K562 (cell line): ENCODE data around the gene LRMDA.

Experiments used
- HDGF ChIP-seq: fragments of 450-650 bp; IDR thresholded peaks from 2 replicates; pipeline ENCODE4 v1.6.1; 2016
- HMG20A ChIP-seq: fragments of 450-650 bp; formaldehyde crosslinking; conservative IDR thresholded peaks from 2 replicates; pipeline ENCODE4 v1.4.0; 2020; ENCODE audit warnings: mild to moderate bottlenecking, mixed read lengths
- HNRNPUL1 ChIP-seq: fragments of 200-400 bp; formaldehyde crosslinking; IDR thresholded peaks from 2 replicates; pipeline ENCODE4 v1.6.1; 2017; ENCODE audit warnings: low read length
- NFATC3 ChIP-seq: fragments of 450-650 bp; IDR thresholded peaks from 2 replicates; pipeline ENCODE4 v1.6.1; 2017; ENCODE audit warnings: mild to moderate bottlenecking
- POLR2A ChIP-seq: fragments of 450-650 bp; conservative IDR thresholded peaks from 2 replicates; pipeline ENCODE4 v1.6.1; 2016
- SMAD4 ChIP-seq: fragments of 250-450 bp; sonication (Bioruptor Pico); conservative IDR thresholded peaks from 2 replicates; pipeline ENCODE4 v1.8.0; 2021; ENCODE audit warnings: inconsistent platforms, mild to moderate bottlenecking, moderate library complexity
- TF ChIP-seq, protein P1 (sequence below), 2 experiments: fragments of 450-650 bp; IDR thresholded peaks; 2 replicates each; pipeline ENCODE4 v1.6.1; 2016
- TF ChIP-seq, protein P2 (sequence below): conservative IDR thresholded peaks from 2 replicates; pipeline ENCODE4 v1.6.1; 2011; ENCODE audit warnings: low read depth, mild to moderate bottlenecking, low read length; ENCODE audit not compliant: control insufficient read depth
- TF ChIP-seq, protein P3 (sequence below): IDR thresholded peaks from 2 replicates; pipeline ENCODE4 v1.6.1; 2012; ENCODE audit warnings: low read depth, low read length, improper control_type of control experiment, borderline replicate concordance
- TF ChIP-seq, protein P4 (sequence below): sonication (generic); formaldehyde crosslinking; IDR thresholded peaks from 2 replicates; pipeline ENCODE4 v1.8.0; 2022; ENCODE audit warnings: mild to moderate bottlenecking, missing genetic modification reagents
- TF ChIP-seq, protein P5 (sequence below): fragments of 250-450 bp; sonication (Bioruptor Pico); IDR thresholded peaks from 2 replicates; pipeline ENCODE4 v1.5.0; 2022; ENCODE audit warnings: mild to moderate bottlenecking

DNA sequence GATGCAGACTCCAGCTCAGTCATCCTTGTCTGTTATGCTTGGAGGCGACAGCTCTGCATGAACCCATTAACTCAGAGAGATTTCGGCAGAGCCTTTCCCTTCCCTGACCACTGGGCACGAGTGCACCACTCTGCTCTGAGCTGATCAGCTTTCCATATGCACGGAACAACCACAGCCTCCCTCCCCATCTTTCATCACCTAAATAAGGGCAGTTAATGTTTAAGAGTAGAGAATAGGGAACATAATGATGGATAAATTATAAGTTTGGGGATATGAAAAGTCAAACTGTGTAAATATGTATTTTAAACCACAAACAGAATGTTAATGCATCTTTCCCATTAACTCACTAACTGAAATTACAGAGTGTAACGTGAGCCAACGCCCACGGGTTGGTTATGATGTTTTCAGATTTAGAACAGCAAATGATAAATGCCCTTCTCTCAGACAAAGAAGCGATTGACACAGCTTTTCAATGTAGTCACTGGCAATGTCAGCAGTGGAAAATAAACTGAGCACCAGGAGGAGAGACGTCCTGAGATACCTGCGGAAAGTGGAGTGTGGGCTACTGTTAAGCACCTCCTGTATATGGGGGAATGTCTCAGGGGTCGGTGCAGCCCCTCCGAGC lies 658.2 kb downstream of the LRMDA start:
- TF ChIP-seq NFATC3 (no peak), HDGF (no peak), HNRNPUL1 (no peak), POLR2A (no peak), SMAD4 (CRISPR knock-in tag) (no peak), HMG20A (CRISPR knock-in tag) (no peak)
- TF ChIP-seq, protein P1, sequence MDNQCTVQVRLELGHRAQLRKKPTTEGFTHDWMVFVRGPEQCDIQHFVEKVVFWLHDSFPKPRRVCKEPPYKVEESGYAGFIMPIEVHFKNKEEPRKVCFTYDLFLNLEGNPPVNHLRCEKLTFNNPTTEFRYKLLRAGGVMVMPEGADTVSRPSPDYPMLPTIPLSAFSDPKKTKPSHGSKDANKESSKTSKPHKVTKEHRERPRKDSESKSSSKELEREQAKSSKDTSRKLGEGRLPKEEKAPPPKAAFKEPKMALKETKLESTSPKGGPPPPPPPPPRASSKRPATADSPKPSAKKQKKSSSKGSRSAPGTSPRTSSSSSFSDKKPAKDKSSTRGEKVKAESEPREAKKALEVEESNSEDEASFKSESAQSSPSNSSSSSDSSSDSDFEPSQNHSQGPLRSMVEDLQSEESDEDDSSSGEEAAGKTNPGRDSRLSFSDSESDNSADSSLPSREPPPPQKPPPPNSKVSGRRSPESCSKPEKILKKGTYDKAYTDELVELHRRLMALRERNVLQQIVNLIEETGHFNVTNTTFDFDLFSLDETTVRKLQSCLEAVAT (IDR thresholded peaks at IDR 0.05) = no peak
- TF ChIP-seq, protein P2, sequence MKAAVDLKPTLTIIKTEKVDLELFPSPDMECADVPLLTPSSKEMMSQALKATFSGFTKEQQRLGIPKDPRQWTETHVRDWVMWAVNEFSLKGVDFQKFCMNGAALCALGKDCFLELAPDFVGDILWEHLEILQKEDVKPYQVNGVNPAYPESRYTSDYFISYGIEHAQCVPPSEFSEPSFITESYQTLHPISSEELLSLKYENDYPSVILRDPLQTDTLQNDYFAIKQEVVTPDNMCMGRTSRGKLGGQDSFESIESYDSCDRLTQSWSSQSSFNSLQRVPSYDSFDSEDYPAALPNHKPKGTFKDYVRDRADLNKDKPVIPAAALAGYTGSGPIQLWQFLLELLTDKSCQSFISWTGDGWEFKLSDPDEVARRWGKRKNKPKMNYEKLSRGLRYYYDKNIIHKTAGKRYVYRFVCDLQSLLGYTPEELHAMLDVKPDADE = no peak
- TF ChIP-seq, protein P3, sequence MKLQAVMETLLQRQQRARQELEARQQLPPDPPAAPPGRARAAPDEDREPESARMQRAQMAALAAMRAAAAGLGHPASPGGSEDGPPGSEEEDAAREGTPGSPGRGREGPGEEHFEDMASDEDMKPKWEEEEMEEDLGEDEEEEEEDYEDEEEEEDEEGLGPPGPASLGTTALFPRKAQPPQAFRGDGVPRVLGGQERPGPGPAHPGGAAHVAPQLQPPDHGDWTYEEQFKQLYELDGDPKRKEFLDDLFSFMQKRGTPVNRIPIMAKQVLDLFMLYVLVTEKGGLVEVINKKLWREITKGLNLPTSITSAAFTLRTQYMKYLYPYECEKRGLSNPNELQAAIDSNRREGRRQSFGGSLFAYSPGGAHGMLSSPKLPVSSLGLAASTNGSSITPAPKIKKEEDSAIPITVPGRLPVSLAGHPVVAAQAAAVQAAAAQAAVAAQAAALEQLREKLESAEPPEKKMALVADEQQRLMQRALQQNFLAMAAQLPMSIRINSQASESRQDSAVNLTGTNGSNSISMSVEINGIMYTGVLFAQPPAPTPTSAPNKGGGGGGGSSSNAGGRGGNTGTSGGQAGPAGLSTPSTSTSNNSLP = no peak
- TF ChIP-seq, protein P4, sequence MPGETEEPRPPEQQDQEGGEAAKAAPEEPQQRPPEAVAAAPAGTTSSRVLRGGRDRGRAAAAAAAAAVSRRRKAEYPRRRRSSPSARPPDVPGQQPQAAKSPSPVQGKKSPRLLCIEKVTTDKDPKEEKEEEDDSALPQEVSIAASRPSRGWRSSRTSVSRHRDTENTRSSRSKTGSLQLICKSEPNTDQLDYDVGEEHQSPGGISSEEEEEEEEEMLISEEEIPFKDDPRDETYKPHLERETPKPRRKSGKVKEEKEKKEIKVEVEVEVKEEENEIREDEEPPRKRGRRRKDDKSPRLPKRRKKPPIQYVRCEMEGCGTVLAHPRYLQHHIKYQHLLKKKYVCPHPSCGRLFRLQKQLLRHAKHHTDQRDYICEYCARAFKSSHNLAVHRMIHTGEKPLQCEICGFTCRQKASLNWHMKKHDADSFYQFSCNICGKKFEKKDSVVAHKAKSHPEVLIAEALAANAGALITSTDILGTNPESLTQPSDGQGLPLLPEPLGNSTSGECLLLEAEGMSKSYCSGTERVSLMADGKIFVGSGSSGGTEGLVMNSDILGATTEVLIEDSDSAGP (CRISPR knock-in tag) = no peak
- TF ChIP-seq, protein P5, sequence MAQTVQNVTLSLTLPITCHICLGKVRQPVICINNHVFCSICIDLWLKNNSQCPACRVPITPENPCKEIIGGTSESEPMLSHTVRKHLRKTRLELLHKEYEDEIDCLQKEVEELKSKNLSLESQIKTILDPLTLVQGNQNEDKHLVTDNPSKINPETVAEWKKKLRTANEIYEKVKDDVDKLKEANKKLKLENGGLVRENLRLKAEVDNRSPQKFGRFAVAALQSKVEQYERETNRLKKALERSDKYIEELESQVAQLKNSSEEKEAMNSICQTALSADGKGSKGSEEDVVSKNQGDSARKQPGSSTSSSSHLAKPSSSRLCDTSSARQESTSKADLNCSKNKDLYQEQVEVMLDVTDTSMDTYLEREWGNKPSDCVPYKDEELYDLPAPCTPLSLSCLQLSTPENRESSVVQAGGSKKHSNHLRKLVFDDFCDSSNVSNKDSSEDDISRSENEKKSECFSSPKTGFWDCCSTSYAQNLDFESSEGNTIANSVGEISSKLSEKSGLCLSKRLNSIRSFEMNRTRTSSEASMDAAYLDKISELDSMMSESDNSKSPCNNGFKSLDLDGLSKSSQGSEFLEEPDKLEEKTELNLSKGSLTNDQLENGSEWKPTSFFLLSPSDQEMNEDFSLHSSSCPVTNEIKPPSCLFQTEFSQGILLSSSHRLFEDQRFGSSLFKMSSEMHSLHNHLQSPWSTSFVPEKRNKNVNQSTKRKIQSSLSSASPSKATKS (CRISPR knock-in tag) = no peak
